GM23248 (cell line): ENCODE data around the gene ZCRB1. TPM values are rescaled to one million over a fixed set of nuclear protein-coding genes. Genes with fewer than 3 reads are reported as not detected.

ENCODE experiments used
- DNase-seq: peaks from one replicate; pipeline ENCODE4 v3.0.0-alpha.2; 2015
- H2AFZ ChIP-seq: fragments of 200-600 bp; sonication (generic); 2 replicates; pipeline ENCODE4 v1.6.1; 2016; ENCODE audit warnings: antibody characterized with exemption
- H3F3A ChIP-seq: fragments of 200-600 bp; sonication (generic); 2 replicates; pipeline ENCODE4 v1.6.1; 2016; ENCODE audit warnings: mild to moderate bottlenecking, antibody characterized with exemption, mixed run types; ENCODE audit not compliant: insufficient read depth
- H3K27ac ChIP-seq: fragments of 200-600 bp; sonication (generic); 2 replicates; pipeline ENCODE4 v1.5.1; 2016; ENCODE audit warnings: mild to moderate bottlenecking
- H3K27me3 ChIP-seq: fragments of 200-600 bp; sonication (generic); replicated peaks from 2 replicates; pipeline ENCODE4 v1.6.1; 2016; ENCODE audit warnings: mild to moderate bottlenecking; ENCODE audit not compliant: insufficient read depth
- H3K36me3 ChIP-seq: fragments of 200-600 bp; sonication (generic); 2 replicates; pipeline ENCODE4 v1.6.1; 2016; ENCODE audit warnings: low read depth, mild to moderate bottlenecking
- H3K4me1 ChIP-seq: fragments of 200-600 bp; sonication (generic); 2 replicates; pipeline ENCODE4 v1.6.1; 2016; ENCODE audit warnings: mild to moderate bottlenecking; ENCODE audit not compliant: insufficient read depth
- H3K4me2 ChIP-seq: fragments of 200-600 bp; sonication (generic); one replicate; pipeline ENCODE4 v1.6.1; 2016; ENCODE audit warnings: mild to moderate bottlenecking; ENCODE audit not compliant: unreplicated experiment
- H3K4me3 ChIP-seq: fragments of 200-600 bp; sonication (generic); 2 replicates; pipeline ENCODE4 v1.5.1; 2016; ENCODE audit warnings: mild to moderate bottlenecking
- H3K79me2 ChIP-seq: fragments of 200-600 bp; sonication (generic); 2 replicates; pipeline ENCODE4 v1.6.1; 2016; ENCODE audit warnings: mild to moderate bottlenecking; ENCODE audit not compliant: insufficient read depth
- H3K9ac ChIP-seq: fragments of 200-600 bp; sonication (generic); 2 replicates; pipeline ENCODE4 v1.6.1; 2016; ENCODE audit warnings: mild to moderate bottlenecking
- H3K9me2 ChIP-seq: fragments of 200-600 bp; sonication (generic); 2 replicates; pipeline ENCODE4 v1.6.1; 2016; ENCODE audit warnings: mixed run types, mild to moderate bottlenecking, moderate library complexity; ENCODE audit not compliant: insufficient read depth
- H3K9me3 ChIP-seq: fragments of 200-600 bp; sonication (generic); one replicate; pipeline ENCODE4 v1.6.1; 2017; ENCODE audit warnings: low read depth
- H4K20me1 ChIP-seq: fragments of 200-600 bp; sonication (generic); 2 replicates; pipeline ENCODE4 v1.6.0; 2016; ENCODE audit not compliant: insufficient read depth
- EZH2 ChIP-seq: fragments of 200-600 bp; sonication (generic); IDR thresholded peaks from 2 replicates; pipeline ENCODE4 v1.6.1; 2018; ENCODE audit warnings: antibody characterized with exemption, mild to moderate bottlenecking; ENCODE audit not compliant: insufficient read depth, poor library complexity, severe bottlenecking
- EZH2phosphoT487 ChIP-seq: fragments of 200-600 bp; sonication (generic); IDR thresholded peaks from 2 replicates; pipeline ENCODE4 v1.6.1; 2018; ENCODE audit warnings: antibody characterized with exemption, moderate library complexity, mild to moderate bottlenecking, low read depth; ENCODE audit not compliant: insufficient read depth
- WGBS, 2 experiments: methylation state at CpG; one replicate each; pipeline ENCODE4 v1.1.6; 2015 to 2017; ENCODE audit warnings: low lambda C conversion rate in 2 of 2, low coverage in 1 of 2; ENCODE audit errors: missing lambda C conversion rate in 2 of 2; 5-methylcytosine and 5-hydroxymethylcytosine counted together
- in situ Hi-C: fragments of 300-500 bp; cut with MboI; formaldehyde crosslinking; loops from 2 replicates; pipeline ENCODE4 v1.15.0; 2020
- polyA plus RNA-seq: library from polyadenylated mRNA; unstranded; fragments of >200 nt; fragmentation: Nextera tagmentation; extraction: Ambion mirVana; gene quantifications from 2 replicates; pipeline ENCODE4 v1.2.1, GENCODE V29; 2016
- total RNA-seq: library from RNA; depleted of rRNA; stranded (reverse); fragments of >200 nt; shearing (Covaris generic); gene quantifications from 2 replicates; pipeline ENCODE4 v1.2.3, GENCODE V29; 2014

The ZCRB1 gene
- total and polyA plus RNA-seq, 2 experiments from 2014 or later = 26.8 to 128 TPM

GRCh38 chr12:42283739-42284138 lies 42.2 kb downstream of the ZCRB1 start:
- H3K4me2 ChIP-seq = no peak overlapping the region
- H3F3A ChIP-seq = no peaks in the 10 kb centered on the region
- TF ChIP-seq EZH2 = no peak
- TF ChIP-seq EZH2phosphoT487 = no peak
- H3K79me2 ChIP-seq = no peaks in the 10 kb centered on the region
- H3K27me3 ChIP-seq = no peaks in the 10 kb centered on the region
- H3K9ac ChIP-seq = no peak overlapping the region
- H3K4me3 ChIP-seq = no peak overlapping the region
- no peak overlapping the region for H2AFZ ChIP-seq
- no peak overlapping the region for H3K27ac ChIP-seq
- H3K36me3 ChIP-seq = no peaks in the 10 kb centered on the region
- in situ Hi-C loops = no loop called here
- no peaks in the 10 kb centered on the region for H4K20me1 ChIP-seq
- H3K9me2 ChIP-seq = no peaks in the 10 kb centered on the region
- no peaks in the 10 kb centered on the region for H3K4me1 ChIP-seq
- H3K9me3 ChIP-seq = no peaks in the 10 kb centered on the region
- DNase-seq = no peak

GRCh38 chr12:42282294-42282693 lies 43.6 kb downstream of the ZCRB1 start:
- no peak overlapping the region for H3K4me3 ChIP-seq
- no peaks in the 10 kb centered on the region for H3K9me3 ChIP-seq
- no peaks in the 10 kb centered on the region for H3K4me1 ChIP-seq
- no peak for TF ChIP-seq EZH2
- TF ChIP-seq EZH2phosphoT487 = no peak
- no peaks in the 10 kb centered on the region for H3K27me3 ChIP-seq
- no peaks in the 10 kb centered on the region for H3K79me2 ChIP-seq
- H3K9ac ChIP-seq = no peak overlapping the region
- no peaks in the 10 kb centered on the region for H3F3A ChIP-seq
- no peak overlapping the region for H2AFZ ChIP-seq
- no peaks in the 10 kb centered on the region for H4K20me1 ChIP-seq
- 88 to 95% methylated on average over 2 of the region's 2 CpGs for WGBS, 2 experiments
- DNase-seq = no peak
- in situ Hi-C loops = no loop called here
- no peaks in the 10 kb centered on the region for H3K9me2 ChIP-seq
- no peak overlapping the region for H3K4me2 ChIP-seq
- no peak overlapping the region for H3K27ac ChIP-seq
- no peaks in the 10 kb centered on the region for H3K36me3 ChIP-seq

GRCh38 chr12:42281844-42282243 lies 44.0 kb downstream of the ZCRB1 start:
- Histone ChIP-seq H3K4me3 (no peak overlapping the region), H3K4me2 (no peak overlapping the region), H4K20me1 (no peaks in the 10 kb centered on the region), H3K9ac (no peak overlapping the region), H3K4me1 (no peaks in the 10 kb centered on the region), H3K36me3 (no peaks in the 10 kb centered on the region), H2AFZ (no peak overlapping the region), H3K9me3 (no peaks in the 10 kb centered on the region), H3F3A (no peaks in the 10 kb centered on the region), H3K27me3 (no peaks in the 10 kb centered on the region; the same call in 1 of the 2 replicates), H3K79me2 (no peaks in the 10 kb centered on the region), H3K27ac (no peak overlapping the region), H3K9me2 (no peaks in the 10 kb centered on the region)
- DNase-seq = no peak
- in situ Hi-C loops = no loop called here
- WGBS, 2 experiments = 70 to 75% methylated on average over 3 of the region's 3 CpGs
- TF ChIP-seq EZH2 (no peak), EZH2phosphoT487 (no peak)

DNA sequence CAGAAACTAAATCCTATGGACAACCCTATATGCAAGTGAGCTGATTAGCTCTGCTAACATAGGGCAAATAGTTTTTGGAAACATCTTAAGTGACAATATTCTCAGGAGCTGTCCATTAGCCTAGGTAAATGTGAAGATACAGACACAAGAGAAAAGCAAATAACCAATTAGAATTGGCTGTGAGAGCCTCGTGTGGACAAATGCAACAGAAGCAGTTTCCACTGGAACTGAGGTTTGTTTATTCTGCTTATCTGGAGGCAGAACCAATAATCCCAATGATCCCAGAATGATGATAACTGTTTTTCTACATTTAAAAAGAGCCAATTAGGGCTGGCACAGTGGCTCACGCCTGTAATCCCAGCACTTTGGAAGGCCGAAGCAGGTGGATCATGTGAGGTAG lies 44.6 kb downstream of the ZCRB1 start:
- in situ Hi-C loops = no loop called here
- no peaks in the 10 kb centered on the region for H3K4me1 ChIP-seq
- H3K9ac ChIP-seq = no peak overlapping the region
- H3K9me3 ChIP-seq = no peaks in the 10 kb centered on the region
- H3K79me2 ChIP-seq = no peaks in the 10 kb centered on the region
- no peaks in the 10 kb centered on the region; the same call in 1 of the 2 replicates for H3K27me3 ChIP-seq
- no peaks in the 10 kb centered on the region for H4K20me1 ChIP-seq
- no peak overlapping the region for H2AFZ ChIP-seq
- H3K9me2 ChIP-seq = no peaks in the 10 kb centered on the region
- TF ChIP-seq EZH2phosphoT487 (no peak), EZH2 (no peak)
- no peak overlapping the region for H3K27ac ChIP-seq
- DNase-seq = no peak
- H3F3A ChIP-seq = no peaks in the 10 kb centered on the region
- WGBS, 2 experiments = 47 to 50% methylated on average over 3 of the region's 3 CpGs
- H3K36me3 ChIP-seq = no peaks in the 10 kb centered on the region
- H3K4me3 ChIP-seq = no peak overlapping the region
- no peak overlapping the region for H3K4me2 ChIP-seq

DNA sequence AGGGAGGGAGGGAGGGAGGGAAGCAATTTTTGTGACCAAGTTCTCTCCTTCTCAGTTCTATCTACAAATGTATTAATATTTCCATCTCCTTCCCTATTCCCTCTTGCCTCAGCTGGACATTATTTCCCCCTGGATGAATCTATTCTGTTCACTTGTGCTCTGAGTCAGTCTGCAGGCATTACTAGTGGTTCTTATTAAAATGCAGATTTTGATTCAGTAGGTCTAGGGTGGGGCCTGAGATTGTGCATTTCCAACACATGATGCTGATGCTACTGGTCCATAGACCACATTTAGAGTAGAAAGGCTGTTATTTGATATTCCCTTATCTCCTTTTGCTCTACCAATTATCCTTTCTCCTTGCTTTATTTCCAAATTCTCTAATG lies 47.8 kb downstream of the ZCRB1 start:
- H3K9ac ChIP-seq = no peak overlapping the region
- no peaks in the 10 kb centered on the region for H4K20me1 ChIP-seq
- H3K4me3 ChIP-seq = no peak overlapping the region
- TF ChIP-seq EZH2phosphoT487 = no peak
- TF ChIP-seq EZH2 = no peak
- DNase-seq = no peak
- H3K27ac ChIP-seq = no peak overlapping the region
- in situ Hi-C loops = no loop called here
- H3K9me2 ChIP-seq = no peaks in the 10 kb centered on the region
- H3K9me3 ChIP-seq = no peaks in the 10 kb centered on the region
- H3K4me2 ChIP-seq = no peak overlapping the region
- no peaks in the 10 kb centered on the region; the same call in 1 of the 2 replicates for H3K27me3 ChIP-seq
- no peaks in the 10 kb centered on the region for H3K36me3 ChIP-seq
- H3F3A ChIP-seq = no peaks in the 10 kb centered on the region
- H3K4me1 ChIP-seq = no peaks in the 10 kb centered on the region
- no peaks in the 10 kb centered on the region for H3K79me2 ChIP-seq
- H2AFZ ChIP-seq = no peak overlapping the region
